Mesenteric fat pad (tissue), 1 donor: ENCODE data around the gene AKAP14. TPM values are rescaled to one million over a fixed set of nuclear protein-coding genes. Genes with fewer than 3 reads are reported as not detected.
"Not testable (repeated sequence)": the region's sequence is repeated elsewhere in the genome, so short reads cannot be mapped to it uniquely, and the experiment has no call there.

Experiments
- DNase-seq: peaks from one replicate; pipeline ENCODE4 v3.0.0-alpha.2; 2020; ENCODE audit warnings: low spot score
- total RNA-seq: library from RNA; stranded (reverse); fragmentation: NEBNext Ultra II Directional; extraction: Animal tissue kit (Norgen Biotek cat#: 25700); gene quantifications from one replicate; pipeline ENCODE4 v1.2.1, GENCODE V29; 2021
- donor health status: DM: yes; HTN: yes; CAD: no.

AKAP14 gene
- total RNA-seq, 1 donor from 2014 or later = not detected

GRCh38 chrX:119919835-119920585 is 24.3 kb downstream of the AKAP14 start:
- no peak for DNase-seq

DNA sequence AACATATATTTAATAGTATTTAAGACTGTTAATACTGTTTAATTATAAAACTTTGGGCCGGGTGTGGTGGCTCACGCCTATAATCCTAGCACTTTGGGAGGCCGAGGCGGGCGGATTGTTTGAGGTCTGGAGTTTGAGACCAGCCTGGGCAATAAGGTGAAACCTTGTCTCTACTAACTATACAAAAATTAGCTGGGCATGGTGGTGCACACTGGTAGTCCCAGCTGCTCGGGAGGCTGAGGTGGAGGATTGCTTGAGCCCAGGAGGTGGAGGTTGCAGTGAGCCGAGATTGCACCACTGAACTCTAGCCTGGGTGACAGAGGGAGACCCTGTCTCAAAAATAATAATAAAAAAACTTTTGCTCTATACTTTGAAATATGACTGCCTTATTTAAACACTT is 26.7 kb downstream of the AKAP14 start:
- peak; percentile 51 for DNase-seq

DNA sequence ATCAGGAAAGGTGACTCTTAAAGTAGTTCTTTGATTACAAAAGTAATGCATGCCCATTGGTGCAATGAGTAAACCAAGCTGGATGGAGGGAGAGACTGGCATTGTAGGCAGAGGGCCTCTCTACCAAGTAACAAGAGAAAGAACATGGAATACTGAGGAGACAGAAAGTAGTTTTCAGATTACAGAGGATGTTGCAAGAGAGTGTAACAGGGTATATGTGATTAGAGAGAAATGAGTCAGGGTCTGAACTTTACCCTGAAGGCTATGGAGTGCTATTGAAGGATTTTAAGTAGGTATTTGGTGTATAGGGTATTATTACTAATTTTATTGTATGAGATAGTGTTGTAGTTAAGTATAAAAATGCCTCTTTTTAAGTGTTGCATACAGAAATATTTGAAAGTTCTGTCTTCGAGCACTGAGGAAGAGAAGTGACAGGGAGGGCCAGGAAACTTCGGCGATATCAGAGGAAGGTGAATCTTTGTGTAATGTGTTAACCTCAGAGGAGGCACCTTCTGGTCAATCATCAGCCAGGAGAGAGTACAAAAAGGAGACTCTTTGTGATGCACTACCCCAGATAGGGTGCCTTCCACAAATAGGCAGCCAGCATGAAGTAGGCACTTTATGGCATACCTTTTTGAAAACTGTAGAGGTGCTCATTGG is 39.7 kb downstream of the AKAP14 start:
- DNase-seq = no peak

GRCh38 chrX:119941336-119941735 is 45.6 kb downstream of the AKAP14 start:
- no peak for DNase-seq

DNA sequence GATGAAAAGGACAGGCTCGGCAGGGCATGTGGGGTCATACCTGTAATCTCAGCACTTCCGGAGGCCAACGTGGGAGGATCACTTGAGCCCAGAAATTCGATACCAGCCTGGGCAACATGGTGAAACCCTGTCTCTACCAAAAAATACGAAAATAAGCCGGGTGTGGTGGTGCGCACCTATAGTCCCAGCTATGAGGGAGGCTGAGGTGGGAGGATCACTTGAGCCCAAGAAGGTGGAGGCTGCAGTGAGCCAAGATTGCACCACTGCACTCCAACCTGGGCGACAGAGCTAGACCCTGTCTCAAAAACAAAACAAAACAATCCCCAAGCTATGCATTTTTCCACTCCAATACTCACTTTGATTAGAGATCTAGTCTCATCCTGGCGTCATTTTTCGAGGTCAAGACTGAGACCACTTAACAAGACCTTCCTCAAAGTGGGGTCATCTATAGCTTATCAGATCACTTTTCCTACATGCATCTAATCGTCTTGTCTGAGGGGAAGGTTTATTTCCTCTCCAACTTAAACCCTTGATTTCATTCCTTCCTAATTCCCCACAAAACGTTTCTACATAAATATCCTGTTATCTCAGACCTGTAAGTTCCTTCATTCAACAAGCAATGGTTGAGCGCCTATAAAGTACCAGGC is 46.6 kb downstream of the AKAP14 start:
- no peak for DNase-seq

DNA sequence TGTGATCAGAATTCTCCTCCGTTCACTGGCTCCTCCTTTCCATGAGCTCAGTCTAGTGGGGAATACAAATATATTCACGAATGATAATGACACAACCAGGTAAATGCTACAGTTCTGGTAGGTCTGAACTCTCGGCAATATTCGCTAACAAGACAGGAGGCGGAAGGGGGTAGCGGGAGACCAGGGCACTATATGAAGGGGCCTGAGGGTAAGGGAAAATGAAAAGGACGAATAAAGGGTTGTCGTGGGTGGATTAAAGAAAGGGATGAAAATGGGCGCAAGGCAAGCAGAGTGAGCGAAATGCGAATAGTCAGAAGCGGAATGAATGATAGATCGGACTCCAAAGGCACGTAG is 47.1 kb downstream of the AKAP14 start:
- DNase-seq = no peak

GRCh38 chrX:119943185-119943988 is 47.7 kb downstream of the AKAP14 start, which contains the start of gene NKAP:
TSS of gene NKAP (minus strand) at chrX:119943751. CDS start at chrX:119943605, 146 bp downstream.
- no peak for DNase-seq

- DNase-seq = no peak
Observed at GRCh38 chrX:119945481-119945880, 49.8 kb downstream of the AKAP14 start.

DNA sequence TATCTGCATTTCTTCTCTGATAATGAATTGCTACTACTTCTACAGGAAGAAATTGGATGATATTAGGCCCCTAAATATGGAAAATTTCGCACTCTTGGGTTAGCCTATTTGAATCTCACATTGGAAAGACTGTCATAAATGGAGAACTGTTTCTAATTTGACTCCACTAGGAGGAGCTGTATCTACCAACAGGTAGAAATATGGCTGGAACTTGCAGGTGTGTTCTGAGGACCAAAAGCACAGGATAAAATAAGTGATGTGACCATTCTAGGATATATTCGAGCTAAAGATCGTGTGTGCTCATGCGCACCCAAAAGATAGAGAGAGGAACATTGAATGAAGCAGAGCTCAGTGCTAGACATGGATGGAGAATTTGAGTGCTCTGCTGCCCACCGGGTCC is 52.7 kb downstream of the AKAP14 start:
- no peak for DNase-seq

DNA sequence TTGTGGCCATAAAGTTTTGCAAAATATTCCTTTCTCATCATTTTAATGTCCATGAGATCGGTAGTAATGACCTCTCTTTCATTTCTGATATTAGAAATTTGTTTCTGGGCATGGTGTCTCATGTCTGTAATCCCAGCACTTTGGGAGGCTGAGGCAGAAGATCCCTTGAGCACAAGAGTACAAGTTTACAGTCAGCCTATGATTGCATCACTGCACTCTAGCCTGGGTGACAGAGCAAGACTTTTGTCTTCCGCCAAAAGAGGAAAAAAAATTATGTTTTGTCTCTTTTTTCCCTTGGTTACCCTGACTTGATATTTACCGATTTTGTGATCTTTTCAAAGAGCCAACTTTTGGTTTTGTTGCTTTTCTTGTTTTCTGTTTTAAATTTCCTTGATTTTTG is 58.7 kb downstream of the AKAP14 start:
- no peak for DNase-seq

- DNase-seq = not testable (repeated sequence)
Observed at GRCh38 chrX:119955807-119956570, 60.3 kb downstream of the AKAP14 start.

- no peak for DNase-seq
Observed at GRCh38 chrX:119960625-119961024, 64.9 kb downstream of the AKAP14 start.

DNA sequence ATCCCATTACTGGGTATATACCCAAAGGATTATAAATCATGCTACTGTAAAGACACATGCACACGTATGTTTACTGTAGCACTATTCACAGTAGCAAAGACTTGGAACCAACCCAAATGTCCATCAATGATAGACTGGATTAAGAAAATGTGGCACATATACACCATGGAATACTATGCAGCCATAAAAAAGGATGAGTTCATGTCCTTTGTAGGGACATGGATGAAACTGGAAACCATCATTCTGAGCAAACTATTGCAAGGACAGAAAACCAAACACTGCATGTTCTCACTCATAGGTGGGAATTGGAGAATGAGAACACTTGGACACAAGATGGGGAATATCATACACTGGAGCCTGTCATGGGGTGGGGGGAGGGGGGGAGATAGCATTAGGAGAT is 71.1 kb downstream of the AKAP14 start:
- not testable (repeated sequence) for DNase-seq

Other genes with a start within 250 kb of the AKAP14 start
- gene SEPTIN6, start 202.7 kb upstream of the AKAP14 start, total RNA-seq = 16.1 TPM
- gene SOWAHD, start 137.3 kb upstream of the AKAP14 start, total RNA-seq = 0.71 TPM
- gene RPL39, start 104.3 kb upstream of the AKAP14 start, total RNA-seq = 1,220 TPM
- 4.8 TPM for gene UPF3B, start 42.9 kb upstream of the AKAP14 start, total RNA-seq
- gene RNF113A, start 24.2 kb upstream of the AKAP14 start, total RNA-seq = 10.1 TPM
- gene NDUFA1, start 24.1 kb upstream of the AKAP14 start, total RNA-seq = 88.8 TPM
- 6.1 TPM for gene NKAP, start 47.9 kb downstream of the AKAP14 start, total RNA-seq
- gene RHOXF2B, start 181.8 kb downstream of the AKAP14 start, total RNA-seq = not detected
- gene RHOXF1, start 220.0 kb downstream of the AKAP14 start, total RNA-seq = 1.2 TPM